ENCODE data around the gene SPAG8.

SPAG8 gene

DNA sequence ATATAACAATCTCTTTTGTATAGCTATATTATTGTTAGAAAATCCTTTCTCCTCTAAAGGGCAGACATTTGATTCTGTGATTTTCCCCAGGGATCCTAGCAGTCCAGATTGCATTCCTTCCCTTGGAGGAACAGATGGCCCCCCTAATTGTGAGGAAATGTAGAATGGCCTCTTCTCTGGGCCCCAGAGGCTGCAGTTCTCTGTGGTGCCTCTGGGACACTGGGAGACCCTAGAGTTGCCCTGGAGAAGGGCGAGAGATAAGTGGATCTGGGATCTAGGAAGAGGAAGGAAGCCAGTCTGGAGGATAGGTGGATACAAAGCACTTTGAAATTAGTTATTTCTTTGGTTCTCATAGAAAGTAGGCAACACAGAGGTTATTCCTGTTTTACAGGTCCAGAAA, 4.6 kb upstream of the SPAG8 start:
- Histone ChIP-seq H3K36me3 (ENCODE audit: insufficient read depth, low read length) (no peaks in the 10 kb centered on the region; the same call in none of the 2 replicates), H2AFZ (ENCODE audit: low read length) (no peak overlapping the region), H3K79me2 (ENCODE audit: insufficient read depth, low read length) (no peaks in the 10 kb centered on the region), H3K27ac (ENCODE audit: low read depth, low read length, poor library complexity, severe bottlenecking) (no peak overlapping the region), H3K9ac (ENCODE audit: low read length) (no peak overlapping the region), H3K27me3 (ENCODE audit: insufficient read depth, low read length) (no peaks in the 10 kb centered on the region), H3K4me2 (ENCODE audit: low read length) (no peak overlapping the region), H3F3A (ENCODE audit: insufficient read depth, low read length) (no peaks in the 10 kb centered on the region), H3K9me3 (ENCODE audit: low read length) (no peaks in the 10 kb centered on the region), H3K4me1 (ENCODE audit: insufficient read depth, low read length, severe bottlenecking) (peaks cover 28% of the 10 kb centered on the region), H3K9me2 (ENCODE audit: low read depth, low read length) (no peaks in the 10 kb centered on the region), H4K20me1 (ENCODE audit: insufficient read depth, low read length) (no peaks in the 10 kb centered on the region), H3K4me3 (ENCODE audit: low read depth, low read length, poor library complexity, severe bottlenecking) (no peak overlapping the region)
- no peak for TF ChIP-seq EZH2 (IDR thresholded peaks at IDR 0.05; ENCODE audit: borderline replicate concordance, low read length)
- TF ChIP-seq, protein P1, sequence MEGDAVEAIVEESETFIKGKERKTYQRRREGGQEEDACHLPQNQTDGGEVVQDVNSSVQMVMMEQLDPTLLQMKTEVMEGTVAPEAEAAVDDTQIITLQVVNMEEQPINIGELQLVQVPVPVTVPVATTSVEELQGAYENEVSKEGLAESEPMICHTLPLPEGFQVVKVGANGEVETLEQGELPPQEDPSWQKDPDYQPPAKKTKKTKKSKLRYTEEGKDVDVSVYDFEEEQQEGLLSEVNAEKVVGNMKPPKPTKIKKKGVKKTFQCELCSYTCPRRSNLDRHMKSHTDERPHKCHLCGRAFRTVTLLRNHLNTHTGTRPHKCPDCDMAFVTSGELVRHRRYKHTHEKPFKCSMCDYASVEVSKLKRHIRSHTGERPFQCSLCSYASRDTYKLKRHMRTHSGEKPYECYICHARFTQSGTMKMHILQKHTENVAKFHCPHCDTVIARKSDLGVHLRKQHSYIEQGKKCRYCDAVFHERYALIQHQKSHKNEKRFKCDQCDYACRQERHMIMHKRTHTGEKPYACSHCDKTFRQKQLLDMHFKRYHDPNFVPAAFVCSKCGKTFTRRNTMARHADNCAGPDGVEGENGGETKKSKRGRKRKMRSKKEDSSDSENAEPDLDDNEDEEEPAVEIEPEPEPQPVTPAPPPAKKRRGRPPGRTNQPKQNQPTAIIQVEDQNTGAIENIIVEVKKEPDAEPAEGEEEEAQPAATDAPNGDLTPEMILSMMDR (IDR thresholded peaks at IDR 0.05; ENCODE audit: low read length): no peak

DNA sequence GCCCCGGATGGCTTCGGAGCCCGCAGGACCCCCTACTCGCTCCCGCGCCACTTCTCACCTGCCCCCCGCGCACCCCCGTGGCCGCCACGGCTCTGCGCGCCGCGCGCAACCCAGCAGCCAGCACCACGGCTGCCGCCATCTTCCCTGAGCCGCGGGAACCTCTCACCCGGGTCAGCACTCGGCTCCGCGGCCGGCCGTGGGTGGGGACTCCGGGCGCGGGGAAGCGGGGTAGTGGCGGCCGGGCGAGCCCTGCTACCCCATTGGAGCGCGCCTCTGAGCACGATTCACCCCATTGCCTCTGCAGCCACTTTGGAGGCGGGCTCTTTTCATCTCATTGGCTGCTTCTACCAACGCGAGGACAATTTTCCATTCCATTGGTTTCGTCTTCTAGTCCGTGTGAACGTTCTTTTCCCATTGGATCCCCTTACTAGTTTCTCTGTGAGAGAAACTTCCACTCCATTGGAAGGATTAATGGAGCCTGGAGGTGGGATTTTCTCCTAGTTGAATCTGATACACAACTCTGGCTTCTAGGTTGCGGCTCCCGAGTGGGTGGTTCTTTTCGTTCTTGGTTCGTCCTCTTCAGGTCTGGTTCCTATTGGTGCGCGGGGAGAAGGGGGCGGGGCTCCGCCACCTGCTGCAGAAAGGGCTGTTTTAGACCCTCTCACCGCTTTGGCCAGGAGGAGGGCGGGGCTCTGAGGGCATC, 2.9 kb upstream of the SPAG8 start, which contains the start of gene HINT2:
HINT2 (minus strand) TSS at position 202 of the 703 bp plus-strand sequence; CDS start at position 139, 63 bp downstream.
- peak within 1 kb of the TSS; percentile 78 for H3K27ac ChIP-seq (ENCODE audit: low read depth, low read length, poor library complexity, severe bottlenecking)
- peak within 1 kb of the TSS; percentile 92 for H2AFZ ChIP-seq (ENCODE audit: low read length)
- peak within 1 kb of the TSS; percentile 79 for H3K4me2 ChIP-seq (ENCODE audit: low read length)
- no peaks in the 10 kb centered on the region for H4K20me1 ChIP-seq (ENCODE audit: insufficient read depth, low read length)
- no peaks in the 10 kb centered on the region for H3K79me2 ChIP-seq (ENCODE audit: insufficient read depth, low read length)
- TF ChIP-seq, protein P1 (IDR thresholded peaks at IDR 0.05; ENCODE audit: low read length): no peak
- TF ChIP-seq EZH2 (IDR thresholded peaks at IDR 0.05; ENCODE audit: borderline replicate concordance, low read length): no peak
- H3K27me3 ChIP-seq (ENCODE audit: insufficient read depth, low read length): no peaks in the 10 kb centered on the region
- peak within 1 kb of the TSS; percentile 91 for H3K9ac ChIP-seq (ENCODE audit: low read length)
- no peaks in the 10 kb centered on the region for H3K9me3 ChIP-seq (ENCODE audit: low read length)
- H3K4me1 ChIP-seq (ENCODE audit: insufficient read depth, low read length, severe bottlenecking): peaks cover 33% of the 10 kb centered on the region
- no peaks in the 10 kb centered on the region for H3K9me2 ChIP-seq (ENCODE audit: low read depth, low read length)
- peak within 1 kb of the TSS; percentile 77 for H3K4me3 ChIP-seq (ENCODE audit: low read depth, low read length, poor library complexity, severe bottlenecking)
- no peaks in the 10 kb centered on the region for H3F3A ChIP-seq (ENCODE audit: insufficient read depth, low read length)
- no peaks in the 10 kb centered on the region; the same call in none of the 2 replicates for H3K36me3 ChIP-seq (ENCODE audit: insufficient read depth, low read length)

DNA sequence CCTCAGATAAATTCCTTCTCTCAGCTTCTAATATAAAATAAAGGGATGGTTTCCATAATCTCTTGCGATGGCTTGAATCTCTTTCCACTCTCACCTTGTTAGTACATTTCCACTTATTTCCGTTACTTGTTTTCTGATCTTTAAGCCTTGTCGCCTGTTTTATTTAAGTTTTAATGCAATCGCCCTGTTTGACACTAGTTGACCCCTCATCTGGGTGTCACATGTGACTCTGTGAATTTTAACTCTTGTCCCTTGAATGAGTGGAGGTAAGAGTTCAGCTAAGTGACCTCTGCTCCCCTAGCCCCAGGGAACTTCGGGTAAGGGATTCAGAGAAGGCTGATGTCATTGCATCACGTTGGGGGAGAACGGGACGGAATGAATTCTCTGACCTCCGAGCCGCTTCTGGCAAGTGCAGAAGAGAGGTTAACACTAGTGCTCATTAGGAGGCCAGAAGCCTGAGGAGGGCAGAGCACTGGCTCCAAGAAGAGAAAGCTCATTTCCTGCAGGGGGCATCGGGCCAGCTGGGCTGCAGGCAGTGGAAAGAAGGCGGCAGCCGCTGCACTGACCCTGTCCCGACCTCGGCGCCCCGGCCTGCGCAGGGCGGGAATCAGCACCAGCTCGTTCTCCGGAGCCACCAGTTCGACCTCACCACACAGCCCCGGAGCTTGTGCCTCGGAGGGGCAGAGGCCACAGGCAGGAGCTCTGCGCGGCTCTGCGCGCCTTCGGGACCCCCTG, 2.2 kb upstream of the SPAG8 start:
- no peak for TF ChIP-seq EZH2 (IDR thresholded peaks at IDR 0.05; ENCODE audit: borderline replicate concordance, low read length)
- TF ChIP-seq, protein P1 (IDR thresholded peaks at IDR 0.05; ENCODE audit: low read length): peak; percentile 32; the same call in 1 of the 2 replicates
- no peak overlapping the region for H2AFZ ChIP-seq (ENCODE audit: low read length)
- peaks cover 33% of the 10 kb centered on the region for H3K4me1 ChIP-seq (ENCODE audit: insufficient read depth, low read length, severe bottlenecking)
- no peaks in the 10 kb centered on the region for H3K9me3 ChIP-seq (ENCODE audit: low read length)
- H3K36me3 ChIP-seq (ENCODE audit: insufficient read depth, low read length): no peaks in the 10 kb centered on the region; the same call in none of the 2 replicates
- H3K27ac ChIP-seq (ENCODE audit: low read depth, low read length, poor library complexity, severe bottlenecking): peak overlapping the region; percentile 78
- H3K27me3 ChIP-seq (ENCODE audit: insufficient read depth, low read length): no peaks in the 10 kb centered on the region
- no peaks in the 10 kb centered on the region for H3F3A ChIP-seq (ENCODE audit: insufficient read depth, low read length)
- no peaks in the 10 kb centered on the region for H3K9me2 ChIP-seq (ENCODE audit: low read depth, low read length)
- H4K20me1 ChIP-seq (ENCODE audit: insufficient read depth, low read length): no peaks in the 10 kb centered on the region
- H3K79me2 ChIP-seq (ENCODE audit: insufficient read depth, low read length): no peaks in the 10 kb centered on the region
- H3K4me2 ChIP-seq (ENCODE audit: low read length): peak overlapping the region; percentile 79
- H3K9ac ChIP-seq (ENCODE audit: low read length): peak overlapping the region; percentile 91
- H3K4me3 ChIP-seq (ENCODE audit: low read depth, low read length, poor library complexity, severe bottlenecking): peak overlapping the region; percentile 77

All from OCI-LY1 (cell line).